H54 (cell line): Measurements from ENCODE around the gene MAP3K4.

Experiments
- DNase-seq: peaks from one replicate; pipeline ENCODE4 v3.0.0; 2011; ENCODE audit warnings: low spot score, mixed read lengths; ENCODE audit not compliant: insufficient read length
- FAIRE-seq: peaks from 3 replicates; lab custom pipeline; 2011; peaks lifted over from hg19 to GRCh38; lab: Jason Lieb, UNC
- POLR2A ChIP-seq: IDR thresholded peaks from 2 replicates; pipeline ENCODE4 v1.6.1; 2011; ENCODE audit warnings: low read depth, mild to moderate bottlenecking, low read length

The MAP3K4 gene

GRCh38 chr6:161079566-161080262, 88.1 kb downstream of the MAP3K4 start:
- FAIRE-seq (no peak), DNase-seq (peak; percentile 11)
- no peak for TF ChIP-seq POLR2A

GRCh38 chr6:161080263-161080970, 88.8 kb downstream of the MAP3K4 start:
- DNase-seq, result no peak
- no peak for TF ChIP-seq POLR2A
- no peak for FAIRE-seq

GRCh38 chr6:161082215-161082614, 90.6 kb downstream of the MAP3K4 start:
- TF ChIP-seq POLR2A, result no peak
- FAIRE-seq (no peak), DNase-seq (no peak)

- TF ChIP-seq POLR2A, result no peak
- FAIRE-seq (no peak), DNase-seq (no peak)
Observed at GRCh38 chr6:161085246-161085645, 93.7 kb downstream of the MAP3K4 start.

GRCh38 chr6:161088676-161089328, 97.2 kb downstream of the MAP3K4 start:
- no peak for TF ChIP-seq POLR2A
- FAIRE-seq (no peak), DNase-seq (no peak)

- FAIRE-seq, result no peak
- DNase-seq, result no peak
- no peak for TF ChIP-seq POLR2A
Observed at GRCh38 chr6:161091151-161091550, 99.6 kb downstream of the MAP3K4 start.

GRCh38 chr6:161091972-161092701, 100.6 kb downstream of the MAP3K4 start:
- DNase-seq (no peak), FAIRE-seq (no peak)
- no peak for TF ChIP-seq POLR2A

GRCh38 chr6:161094955-161095354, 103.4 kb downstream of the MAP3K4 start:
- no peak for DNase-seq
- no peak for FAIRE-seq
- no peak for TF ChIP-seq POLR2A

- FAIRE-seq, result no peak
- no peak for TF ChIP-seq POLR2A
Observed at GRCh38 chr6:161095916-161096315, 104.3 kb downstream of the MAP3K4 start.

GRCh38 chr6:161100072-161100471, 108.5 kb downstream of the MAP3K4 start:
- no peak for DNase-seq
- no peak for FAIRE-seq
- no peak for TF ChIP-seq POLR2A

More at GRCh38 chr6:161095916-161096315, 104.3 kb downstream of the MAP3K4 start:
- DNase-seq, result no peak

- FAIRE-seq (no peak), DNase-seq (no peak)
- no peak for TF ChIP-seq POLR2A
Observed at GRCh38 chr6:161101517-161101916, 109.9 kb downstream of the MAP3K4 start.

- TF ChIP-seq POLR2A, result no peak
- FAIRE-seq (no peak), DNase-seq (no peak)
Observed at GRCh38 chr6:161103475-161103874, 111.9 kb downstream of the MAP3K4 start.

GRCh38 chr6:161104966-161105365, 113.4 kb downstream of the MAP3K4 start:
- no peak for TF ChIP-seq POLR2A
- DNase-seq (no peak), FAIRE-seq (no peak)

GRCh38 chr6:161105408-161105807, 113.8 kb downstream of the MAP3K4 start:
- no peak for DNase-seq
- no peak for FAIRE-seq
- no peak for TF ChIP-seq POLR2A
